Measurements from ENCODE around the gene KCNK5. TPM values are rescaled to one million over a fixed set of nuclear protein-coding genes. Genes with fewer than 3 reads are reported as not detected.

Gene KCNK5
- total and polyA plus RNA-seq, 4 donors = 3.7 to 19.1 (median 7.5) TPM

DNA sequence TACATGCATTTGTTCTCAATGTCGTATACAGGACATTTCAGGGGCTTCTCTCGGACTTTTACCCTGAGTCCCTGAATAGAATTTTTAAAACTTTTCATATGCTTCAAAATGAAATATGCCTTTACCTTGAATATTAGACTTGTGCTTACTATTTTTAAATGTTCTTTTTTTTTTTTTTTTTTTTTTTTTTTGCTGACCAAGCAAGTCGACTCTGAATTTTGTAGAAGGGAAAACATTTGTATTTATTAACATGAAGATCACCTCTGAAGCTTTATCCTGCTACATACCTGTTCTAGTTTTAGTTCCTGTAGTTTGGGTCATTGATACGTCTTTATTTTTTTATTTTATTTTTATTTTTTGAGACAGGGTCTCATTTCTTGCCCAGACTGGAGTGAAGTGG lies 74.6 kb downstream of the KCNK5 start:
- Histone ChIP-seq H3K9ac (ENCODE audit: low read depth in 1 of 2, low read length in 2 of 2) (no peak overlapping the region), H3K4me1 (ENCODE audit: control insufficient read depth in 4 of 4, insufficient read depth in 4 of 4, low read length in 3 of 4) (no peaks in the 10 kb centered on the region), H3K27ac (ENCODE audit: low read depth in 1 of 2, low read length in 2 of 2) (no peak overlapping the region), H3K36me3 (ENCODE audit: control insufficient read depth in 4 of 4, insufficient read depth in 3 of 4, low read depth in 1 of 4, low read length in 3 of 4) (no peaks in the 10 kb centered on the region), H3K4me3 (ENCODE audit: low read depth in 1 of 3, low read length in 3 of 3) (no peak overlapping the region), H3K27me3 (ENCODE audit: control insufficient read depth in 4 of 4, insufficient read depth in 4 of 4, low read length in 3 of 4) (no peaks in the 10 kb centered on the region), H3K9me3 (ENCODE audit: control insufficient read depth in 4 of 4, low read length in 3 of 4) (no peaks in the 10 kb centered on the region)
- TF ChIP-seq, protein P1, sequence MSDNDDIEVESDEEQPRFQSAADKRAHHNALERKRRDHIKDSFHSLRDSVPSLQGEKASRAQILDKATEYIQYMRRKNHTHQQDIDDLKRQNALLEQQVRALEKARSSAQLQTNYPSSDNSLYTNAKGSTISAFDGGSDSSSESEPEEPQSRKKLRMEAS (IDR thresholded peaks at IDR 0.05) = no peak
- TF ChIP-seq, protein P2, sequence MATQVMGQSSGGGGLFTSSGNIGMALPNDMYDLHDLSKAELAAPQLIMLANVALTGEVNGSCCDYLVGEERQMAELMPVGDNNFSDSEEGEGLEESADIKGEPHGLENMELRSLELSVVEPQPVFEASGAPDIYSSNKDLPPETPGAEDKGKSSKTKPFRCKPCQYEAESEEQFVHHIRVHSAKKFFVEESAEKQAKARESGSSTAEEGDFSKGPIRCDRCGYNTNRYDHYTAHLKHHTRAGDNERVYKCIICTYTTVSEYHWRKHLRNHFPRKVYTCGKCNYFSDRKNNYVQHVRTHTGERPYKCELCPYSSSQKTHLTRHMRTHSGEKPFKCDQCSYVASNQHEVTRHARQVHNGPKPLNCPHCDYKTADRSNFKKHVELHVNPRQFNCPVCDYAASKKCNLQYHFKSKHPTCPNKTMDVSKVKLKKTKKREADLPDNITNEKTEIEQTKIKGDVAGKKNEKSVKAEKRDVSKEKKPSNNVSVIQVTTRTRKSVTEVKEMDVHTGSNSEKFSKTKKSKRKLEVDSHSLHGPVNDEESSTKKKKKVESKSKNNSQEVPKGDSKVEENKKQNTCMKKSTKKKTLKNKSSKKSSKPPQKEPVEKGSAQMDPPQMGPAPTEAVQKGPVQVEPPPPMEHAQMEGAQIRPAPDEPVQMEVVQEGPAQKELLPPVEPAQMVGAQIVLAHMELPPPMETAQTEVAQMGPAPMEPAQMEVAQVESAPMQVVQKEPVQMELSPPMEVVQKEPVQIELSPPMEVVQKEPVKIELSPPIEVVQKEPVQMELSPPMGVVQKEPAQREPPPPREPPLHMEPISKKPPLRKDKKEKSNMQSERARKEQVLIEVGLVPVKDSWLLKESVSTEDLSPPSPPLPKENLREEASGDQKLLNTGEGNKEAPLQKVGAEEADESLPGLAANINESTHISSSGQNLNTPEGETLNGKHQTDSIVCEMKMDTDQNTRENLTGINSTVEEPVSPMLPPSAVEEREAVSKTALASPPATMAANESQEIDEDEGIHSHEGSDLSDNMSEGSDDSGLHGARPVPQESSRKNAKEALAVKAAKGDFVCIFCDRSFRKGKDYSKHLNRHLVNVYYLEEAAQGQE (IDR thresholded peaks at IDR 0.05) = no peak
- TF ChIP-seq, protein P3, sequence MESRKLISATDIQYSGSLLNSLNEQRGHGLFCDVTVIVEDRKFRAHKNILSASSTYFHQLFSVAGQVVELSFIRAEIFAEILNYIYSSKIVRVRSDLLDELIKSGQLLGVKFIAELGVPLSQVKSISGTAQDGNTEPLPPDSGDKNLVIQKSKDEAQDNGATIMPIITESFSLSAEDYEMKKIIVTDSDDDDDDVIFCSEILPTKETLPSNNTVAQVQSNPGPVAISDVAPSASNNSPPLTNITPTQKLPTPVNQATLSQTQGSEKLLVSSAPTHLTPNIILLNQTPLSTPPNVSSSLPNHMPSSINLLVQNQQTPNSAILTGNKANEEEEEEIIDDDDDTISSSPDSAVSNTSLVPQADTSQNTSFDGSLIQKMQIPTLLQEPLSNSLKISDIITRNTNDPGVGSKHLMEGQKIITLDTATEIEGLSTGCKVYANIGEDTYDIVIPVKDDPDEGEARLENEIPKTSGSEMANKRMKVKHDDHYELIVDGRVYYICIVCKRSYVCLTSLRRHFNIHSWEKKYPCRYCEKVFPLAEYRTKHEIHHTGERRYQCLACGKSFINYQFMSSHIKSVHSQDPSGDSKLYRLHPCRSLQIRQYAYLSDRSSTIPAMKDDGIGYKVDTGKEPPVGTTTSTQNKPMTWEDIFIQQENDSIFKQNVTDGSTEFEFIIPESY (IDR thresholded peaks at IDR 0.05) = no peak
- TF ChIP-seq NR2F2 (IDR thresholded peaks at IDR 0.05) (no peak), RAD21 (IDR thresholded peaks at IDR 0.05) (no peak), HNF4G (IDR thresholded peaks at IDR 0.05) (no peak), YY1 (IDR thresholded peaks at IDR 0.05) (no peak), TAF1 (conservative IDR thresholded peaks at IDR 0.05) (no peak), EGR1 (IDR thresholded peaks at IDR 0.05; ENCODE audit: low read depth in 2 of 2) (no peak), RXRA (IDR thresholded peaks at IDR 0.05) (no peak), SP1 (IDR thresholded peaks at IDR 0.05) (no peak), JUND (IDR thresholded peaks at IDR 0.05) (no peak), FOXA1 (IDR thresholded peaks at IDR 0.05) (no peak)
- DNase-seq (ENCODE audit: low spot score) = no peak
- WGBS = 92% methylated on average over 4 of the region's 4 CpGs

- Histone ChIP-seq H3K27ac (ENCODE audit: low read depth in 1 of 2, low read length in 2 of 2) (no peak overlapping the region), H3K9ac (ENCODE audit: low read depth in 1 of 2, low read length in 2 of 2) (no peak overlapping the region), H3K4me1 (ENCODE audit: control insufficient read depth in 4 of 4, insufficient read depth in 4 of 4, low read length in 3 of 4) (no peaks in the 10 kb centered on the region), H3K9me3 (ENCODE audit: control insufficient read depth in 4 of 4, low read length in 3 of 4) (no peaks in the 10 kb centered on the region), H3K36me3 (ENCODE audit: control insufficient read depth in 4 of 4, insufficient read depth in 3 of 4, low read depth in 1 of 4, low read length in 3 of 4) (no peaks in the 10 kb centered on the region), H3K4me3 (ENCODE audit: low read depth in 1 of 3, low read length in 3 of 3) (no peak overlapping the region), H3K27me3 (ENCODE audit: control insufficient read depth in 4 of 4, insufficient read depth in 4 of 4, low read length in 3 of 4) (no peaks in the 10 kb centered on the region)
- WGBS = 89% methylated on average over 6 of the region's 6 CpGs
- DNase-seq (ENCODE audit: low spot score) = no peak
- TF ChIP-seq ATF3 (IDR thresholded peaks at IDR 0.05) = no peak
Observed at GRCh38 chr6:39153766-39154397, 75.4 kb downstream of the KCNK5 start.
